Transverse colon (tissue), 4 donors: ENCODE data around the gene MUCL1.

Experiments
- POLR2AphosphoS5 ChIP-seq, 3 donors: sonication (generic); formaldehyde crosslinking; IDR thresholded peaks; one replicate each; pipeline ENCODE4 v1.6.1; 2016; ENCODE audit warnings: antibody characterized with exemption in 3 of 3
- TF ChIP-seq, protein P1 (sequence below), 5 experiments: fragments of 200-600 bp in 3 of 5; fragments of 450-650 bp in 2 of 5; sonication (generic) in 3 of 5; IDR thresholded peaks; 1 replicate in 2 of 5; 2 replicates in 3 of 5; pipeline ENCODE4 v1.5.1; 2016 to 2017; ENCODE audit warnings: antibody characterized with exemption in 5 of 5, inconsistent platforms in 3 of 5, mild to moderate bottlenecking in 2 of 5, moderate library complexity in 1 of 5

- TF ChIP-seq, protein P1, sequence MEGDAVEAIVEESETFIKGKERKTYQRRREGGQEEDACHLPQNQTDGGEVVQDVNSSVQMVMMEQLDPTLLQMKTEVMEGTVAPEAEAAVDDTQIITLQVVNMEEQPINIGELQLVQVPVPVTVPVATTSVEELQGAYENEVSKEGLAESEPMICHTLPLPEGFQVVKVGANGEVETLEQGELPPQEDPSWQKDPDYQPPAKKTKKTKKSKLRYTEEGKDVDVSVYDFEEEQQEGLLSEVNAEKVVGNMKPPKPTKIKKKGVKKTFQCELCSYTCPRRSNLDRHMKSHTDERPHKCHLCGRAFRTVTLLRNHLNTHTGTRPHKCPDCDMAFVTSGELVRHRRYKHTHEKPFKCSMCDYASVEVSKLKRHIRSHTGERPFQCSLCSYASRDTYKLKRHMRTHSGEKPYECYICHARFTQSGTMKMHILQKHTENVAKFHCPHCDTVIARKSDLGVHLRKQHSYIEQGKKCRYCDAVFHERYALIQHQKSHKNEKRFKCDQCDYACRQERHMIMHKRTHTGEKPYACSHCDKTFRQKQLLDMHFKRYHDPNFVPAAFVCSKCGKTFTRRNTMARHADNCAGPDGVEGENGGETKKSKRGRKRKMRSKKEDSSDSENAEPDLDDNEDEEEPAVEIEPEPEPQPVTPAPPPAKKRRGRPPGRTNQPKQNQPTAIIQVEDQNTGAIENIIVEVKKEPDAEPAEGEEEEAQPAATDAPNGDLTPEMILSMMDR (IDR thresholded peaks at IDR 0.05) = peak in 2 of 5 experiments; percentile 21 to 34
- no peak for TF ChIP-seq POLR2AphosphoS5 (IDR thresholded peaks at IDR 0.05)
These were observed 29.9 kb upstream of the MUCL1 start for GRCh38 chr12:54824402-54824801.
